D721Med (cell line): Measurements from ENCODE around the gene LYZ.

Experiments
- DNase-seq: peaks from one replicate; pipeline ENCODE4 v3.0.0; 2011; ENCODE audit warnings: low spot score; ENCODE audit not compliant: insufficient read length
- FAIRE-seq: peaks from 2 replicates; lab custom pipeline; 2011; peaks lifted over from hg19 to GRCh38; lab: Jason Lieb, UNC
- TF ChIP-seq, protein P1 (sequence below): IDR thresholded peaks from 2 replicates; pipeline ENCODE4 v1.5.1; 2012; ENCODE audit warnings: mild to moderate bottlenecking, control low read depth; ENCODE audit not compliant: insufficient read depth; ENCODE audit errors: missing control alignments

The LYZ gene

DNA sequence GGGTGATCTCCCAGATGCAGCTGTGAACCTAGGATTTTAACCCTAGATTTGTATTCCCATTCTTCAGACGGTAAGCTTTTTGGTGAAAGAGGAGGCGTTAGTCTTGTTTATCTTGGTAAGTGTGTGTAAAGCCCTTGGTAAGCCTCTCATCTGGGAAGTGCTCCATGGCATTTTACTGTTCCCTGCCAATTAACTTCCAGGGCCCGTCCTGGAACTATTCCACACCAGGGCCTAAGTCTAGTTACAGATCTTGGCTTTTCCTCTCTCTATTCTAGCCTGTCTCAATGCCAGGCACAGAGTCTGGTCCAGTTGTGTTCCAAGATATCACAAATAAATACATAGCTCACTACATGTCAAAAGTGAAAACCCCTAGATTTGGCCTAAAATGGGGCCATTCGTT lies 53.8 kb downstream of the LYZ start:
- FAIRE-seq (no peak), DNase-seq (no peak)
- TF ChIP-seq, protein P1, sequence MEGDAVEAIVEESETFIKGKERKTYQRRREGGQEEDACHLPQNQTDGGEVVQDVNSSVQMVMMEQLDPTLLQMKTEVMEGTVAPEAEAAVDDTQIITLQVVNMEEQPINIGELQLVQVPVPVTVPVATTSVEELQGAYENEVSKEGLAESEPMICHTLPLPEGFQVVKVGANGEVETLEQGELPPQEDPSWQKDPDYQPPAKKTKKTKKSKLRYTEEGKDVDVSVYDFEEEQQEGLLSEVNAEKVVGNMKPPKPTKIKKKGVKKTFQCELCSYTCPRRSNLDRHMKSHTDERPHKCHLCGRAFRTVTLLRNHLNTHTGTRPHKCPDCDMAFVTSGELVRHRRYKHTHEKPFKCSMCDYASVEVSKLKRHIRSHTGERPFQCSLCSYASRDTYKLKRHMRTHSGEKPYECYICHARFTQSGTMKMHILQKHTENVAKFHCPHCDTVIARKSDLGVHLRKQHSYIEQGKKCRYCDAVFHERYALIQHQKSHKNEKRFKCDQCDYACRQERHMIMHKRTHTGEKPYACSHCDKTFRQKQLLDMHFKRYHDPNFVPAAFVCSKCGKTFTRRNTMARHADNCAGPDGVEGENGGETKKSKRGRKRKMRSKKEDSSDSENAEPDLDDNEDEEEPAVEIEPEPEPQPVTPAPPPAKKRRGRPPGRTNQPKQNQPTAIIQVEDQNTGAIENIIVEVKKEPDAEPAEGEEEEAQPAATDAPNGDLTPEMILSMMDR = no peak
